Stimulated activated CD4-positive, alpha-beta T cell treated with anti-CD3 and anti-CD28 coated beads, TNF-alpha, amount 100 ng/mL, for 4 hours (primary cell): Measurements from ENCODE around the gene MAZ.
A peak's percentile ranks its signal among the peaks of the same experiment; 100 is the strongest.
"Not testable (repeated sequence)": the region's sequence is repeated elsewhere in the genome, so short reads cannot be mapped to it uniquely, and the experiment has no call there.

Source experiments
- DNase-seq, 3 experiments: peaks; one replicate each; pipeline ENCODE4 v3.0.0-alpha.2; 2020; ENCODE audit warnings: low read depth in 3 of 3

Gene MAZ

DNA sequence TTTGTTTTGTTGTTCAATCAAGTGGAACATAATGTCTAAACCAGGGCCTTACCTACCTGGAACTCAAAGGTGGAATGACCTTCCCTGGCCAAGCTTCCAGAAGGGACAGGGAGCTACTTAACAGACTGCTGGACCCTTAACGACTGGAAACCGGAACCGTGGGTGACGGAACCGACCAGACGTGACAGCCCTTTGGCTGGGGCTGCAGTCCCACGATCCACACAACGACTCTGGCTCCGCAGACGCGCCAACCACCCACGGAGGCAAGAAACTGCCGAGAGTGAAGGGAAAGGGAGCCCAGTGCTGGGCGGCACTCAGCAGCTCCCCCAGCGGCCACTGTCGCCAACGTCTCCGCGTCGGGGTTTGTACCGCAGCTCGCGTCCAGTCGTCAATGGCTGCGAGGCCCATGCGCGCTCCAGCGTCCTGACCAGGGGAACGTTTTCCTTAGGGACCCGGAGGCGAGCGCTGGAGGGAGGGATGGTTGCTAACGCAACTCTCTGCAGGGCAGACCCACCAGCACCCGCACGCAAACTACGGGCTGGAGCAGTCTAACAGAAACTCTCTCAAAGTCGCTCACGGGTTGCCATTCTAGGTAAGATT, 21.3 kb upstream of the MAZ start:
- DNase-seq, result peak; percentile 58 to 66 (median 60)

DNA sequence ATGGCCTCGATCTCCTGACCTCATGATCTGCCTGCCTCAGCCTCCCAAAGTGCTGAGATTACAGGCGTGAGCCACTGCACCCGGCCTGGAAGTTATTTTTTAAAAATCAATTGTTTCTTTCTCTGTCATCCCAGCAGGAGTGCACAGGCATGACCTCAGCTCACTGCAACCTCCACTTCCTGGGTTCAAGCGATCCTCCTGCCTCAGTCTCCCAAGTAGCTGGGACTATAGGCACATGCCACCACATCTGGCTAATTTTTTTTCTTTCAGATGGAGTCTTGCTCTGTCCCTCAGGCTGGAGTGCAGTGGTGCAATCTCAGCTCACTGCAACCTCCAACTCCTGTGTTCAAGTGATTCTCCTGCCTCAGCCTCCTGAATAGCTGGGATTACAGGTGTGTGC, 19.2 kb upstream of the MAZ start:
- DNase-seq, result not testable (repeated sequence)

GRCh38 chr16:29789775-29790182, 16.6 kb upstream of the MAZ start:
- DNase-seq, result no peak

DNA sequence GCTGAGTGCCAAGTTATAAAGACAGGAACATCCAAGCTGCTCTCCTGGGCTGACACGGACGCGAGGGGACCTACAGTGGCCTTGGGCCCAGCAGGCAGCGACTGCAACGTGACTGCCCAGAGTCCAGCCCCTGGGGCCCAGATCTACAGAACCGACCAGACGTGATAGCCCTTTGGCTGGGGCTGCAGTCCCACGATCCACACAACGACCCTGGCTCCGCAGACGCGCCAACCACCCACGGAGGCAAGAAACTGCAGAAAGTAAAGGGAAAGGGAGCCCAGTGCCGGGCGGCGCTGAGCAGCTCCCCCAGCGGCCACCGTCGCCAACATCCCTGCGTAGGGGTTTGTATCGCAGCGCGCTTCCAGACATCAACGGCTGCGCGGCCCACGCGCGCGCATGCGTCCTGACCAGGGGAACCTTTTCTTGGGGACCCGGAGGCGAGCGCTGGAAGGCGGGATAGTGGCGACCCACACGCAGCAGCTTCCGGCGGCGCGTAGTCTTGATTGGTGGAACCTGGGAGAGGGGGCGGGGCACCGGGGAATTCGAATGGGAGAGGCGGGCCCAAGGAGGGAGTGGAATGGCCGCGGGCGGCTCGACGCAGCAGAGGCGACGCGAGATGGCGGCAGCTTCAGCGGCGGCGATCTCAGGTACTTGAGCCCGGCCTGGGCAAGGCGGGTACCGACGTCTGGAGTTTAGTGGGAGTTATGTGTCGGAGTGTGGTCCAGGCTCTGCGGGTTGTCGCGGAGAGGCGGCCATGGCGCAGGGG, 16.0 kb upstream of the MAZ start, which contains the start of gene KIF22:
Gene KIF22, plus strand, starts transcription at position 569 of the 766 bp plus-strand sequence. Its CDS starts 9 bp downstream, at position 578.
- peak; percentile 99 to 100 (median 99) for DNase-seq

DNA sequence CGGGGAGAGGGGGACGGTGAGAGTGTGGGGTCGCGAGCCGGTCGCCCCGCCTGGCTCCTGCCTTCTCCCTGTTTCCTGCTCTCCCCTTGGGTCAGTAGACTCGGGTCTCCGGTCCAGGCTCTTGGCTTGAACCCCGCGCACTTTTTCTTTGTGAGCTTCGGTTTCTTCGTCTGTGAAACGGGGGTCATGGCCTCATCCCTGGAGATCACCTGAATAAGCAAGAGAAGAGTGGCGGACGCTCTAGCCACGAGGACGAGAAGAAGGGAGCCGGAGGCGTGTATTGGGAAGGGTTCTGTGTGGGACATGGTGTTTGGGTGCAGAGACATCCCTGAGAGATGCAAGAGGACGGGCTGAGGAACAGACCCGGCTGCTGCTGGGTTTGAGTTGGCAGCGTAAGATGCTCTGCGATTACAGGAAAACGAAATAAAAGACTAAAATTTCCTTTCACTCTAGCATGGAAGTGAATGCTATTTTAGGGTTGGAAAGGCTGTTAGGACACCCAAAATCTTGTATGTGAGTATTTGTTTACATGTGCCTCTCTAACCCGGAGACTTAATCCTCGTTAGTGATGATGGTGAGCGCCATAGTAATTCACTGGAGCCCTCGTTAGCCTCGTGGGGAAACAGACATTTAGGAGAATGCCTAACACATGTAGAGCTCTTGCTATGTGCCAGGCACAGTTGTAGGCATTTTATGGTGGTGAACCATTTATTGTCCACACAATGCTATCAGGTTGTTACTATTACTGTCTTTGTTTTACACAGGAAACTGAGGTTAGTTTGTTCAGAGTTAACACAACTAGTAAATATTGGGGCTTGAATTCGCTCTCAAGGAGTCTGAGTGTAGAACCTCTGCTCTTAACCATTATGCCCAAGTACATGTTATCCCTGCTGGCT, 15.1 kb upstream of the MAZ start:
- no peak for DNase-seq

GRCh38 chr16:29791845-29792807, 14.2 kb upstream of the MAZ start:
- DNase-seq, result no peak

- DNase-seq, result not testable (repeated sequence)
These were observed 13.2 kb upstream of the MAZ start for GRCh38 chr16:29793153-29793552.

- DNase-seq, result no peak
These were observed 12.1 kb upstream of the MAZ start for GRCh38 chr16:29794231-29794710.

DNA sequence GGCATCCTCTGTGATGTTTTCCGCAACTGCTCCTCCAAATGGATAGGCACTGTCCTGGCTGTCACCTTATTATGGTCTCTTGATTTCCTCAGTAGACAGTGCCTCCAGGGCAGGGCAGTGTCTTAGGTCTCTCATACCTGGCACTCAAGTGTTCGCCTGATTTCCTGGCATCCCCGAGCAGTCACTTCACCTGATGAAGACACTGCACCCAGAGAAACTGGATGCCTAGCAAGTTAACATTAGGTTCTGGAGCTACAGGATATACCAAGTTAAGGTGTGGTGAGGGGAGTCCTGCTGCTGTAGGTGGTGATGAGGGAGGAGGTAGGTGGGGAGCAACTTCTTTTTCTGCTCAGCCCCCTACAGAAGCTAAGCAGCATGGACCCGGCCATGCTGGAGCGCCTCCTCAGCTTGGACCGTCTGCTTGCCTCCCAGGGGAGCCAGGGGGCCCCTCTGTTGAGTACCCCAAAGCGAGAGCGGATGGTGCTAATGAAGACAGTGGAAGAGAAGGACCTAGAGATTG, 3.9 kb upstream of the MAZ start:
- DNase-seq, result no peak

- no peak for DNase-seq
These were observed 2.3 kb upstream of the MAZ start for GRCh38 chr16:29804020-29804419.

DNA sequence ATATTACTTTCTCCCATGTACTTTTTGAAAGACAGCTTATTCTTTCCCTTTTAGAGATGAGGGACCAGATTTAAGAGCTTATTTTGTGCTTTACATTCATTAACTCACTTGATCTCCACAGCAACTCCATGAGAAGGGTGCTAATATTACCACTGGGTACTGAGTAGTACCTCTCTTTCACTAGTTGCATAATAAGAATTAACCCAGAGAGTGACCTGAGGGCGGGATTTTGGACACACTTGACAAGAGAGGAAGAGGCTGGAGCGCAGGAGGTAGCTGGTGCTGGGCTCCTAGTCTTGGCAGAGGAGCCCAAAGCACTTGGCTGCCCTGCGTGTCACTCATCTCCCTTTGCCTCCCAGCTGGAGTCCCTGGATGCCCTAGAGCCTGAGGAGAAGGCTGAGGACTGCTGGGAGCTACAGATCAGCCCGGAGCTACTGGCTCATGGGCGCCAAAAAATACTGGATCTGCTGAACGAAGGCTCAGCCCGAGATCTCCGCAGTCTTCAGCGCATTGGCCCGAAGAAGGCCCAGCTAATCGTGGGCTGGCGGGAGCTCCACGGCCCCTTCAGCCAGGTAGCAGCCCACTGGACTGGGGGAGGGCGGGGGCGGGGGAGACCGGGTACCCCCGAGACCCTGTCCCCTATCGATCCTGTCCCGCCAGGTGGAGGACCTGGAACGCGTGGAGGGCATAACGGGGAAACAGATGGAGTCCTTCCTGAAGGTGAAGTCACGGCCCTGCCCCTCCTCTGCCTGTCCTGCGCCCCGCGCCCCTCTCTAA, 1.7 kb upstream of the MAZ start:
- no peak for DNase-seq

- peak; percentile 94 to 96 (median 96) for DNase-seq
These were observed 864 bp upstream of the MAZ start for GRCh38 chr16:29805232-29806098.

GRCh38 chr16:29806641-29807425, 504 bp downstream of the MAZ start:
- no peak for DNase-seq

DNA sequence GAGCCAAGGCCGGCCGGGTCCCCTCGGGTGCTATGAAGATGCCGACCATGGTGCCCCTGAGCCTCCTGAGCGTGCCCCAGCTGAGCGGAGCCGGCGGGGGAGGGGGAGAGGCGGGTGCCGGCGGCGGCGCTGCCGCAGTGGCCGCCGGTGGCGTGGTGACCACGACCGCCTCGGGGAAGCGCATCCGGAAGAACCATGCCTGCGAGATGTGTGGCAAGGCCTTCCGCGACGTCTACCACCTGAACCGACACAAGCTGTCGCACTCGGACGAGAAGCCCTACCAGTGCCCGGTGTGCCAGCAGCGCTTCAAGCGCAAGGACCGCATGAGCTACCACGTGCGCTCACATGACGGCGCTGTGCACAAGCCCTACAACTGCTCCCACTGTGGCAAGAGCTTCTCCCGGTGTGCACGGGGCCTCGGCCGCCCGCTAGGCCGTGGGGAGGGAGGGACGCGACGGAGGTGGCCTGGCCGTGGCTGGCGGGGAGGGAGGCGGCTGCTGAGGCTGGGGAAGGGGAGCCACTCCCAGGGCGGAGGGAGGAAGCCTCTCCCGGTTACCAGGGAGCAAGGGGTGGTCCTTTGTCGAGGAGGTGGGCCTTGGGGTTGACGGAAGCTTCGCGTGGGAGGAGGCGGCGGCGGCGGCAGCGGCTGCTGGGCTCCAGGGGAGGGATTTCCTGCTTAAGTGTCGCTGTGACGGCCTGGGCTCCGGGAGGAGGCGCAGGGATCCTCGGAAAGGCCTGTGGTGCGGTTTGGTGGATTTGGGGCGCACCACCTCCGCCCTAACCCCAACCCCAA, 1.3 kb downstream of the MAZ start:
- DNase-seq, result peak; percentile 78 to 82 (median 81)

DNA sequence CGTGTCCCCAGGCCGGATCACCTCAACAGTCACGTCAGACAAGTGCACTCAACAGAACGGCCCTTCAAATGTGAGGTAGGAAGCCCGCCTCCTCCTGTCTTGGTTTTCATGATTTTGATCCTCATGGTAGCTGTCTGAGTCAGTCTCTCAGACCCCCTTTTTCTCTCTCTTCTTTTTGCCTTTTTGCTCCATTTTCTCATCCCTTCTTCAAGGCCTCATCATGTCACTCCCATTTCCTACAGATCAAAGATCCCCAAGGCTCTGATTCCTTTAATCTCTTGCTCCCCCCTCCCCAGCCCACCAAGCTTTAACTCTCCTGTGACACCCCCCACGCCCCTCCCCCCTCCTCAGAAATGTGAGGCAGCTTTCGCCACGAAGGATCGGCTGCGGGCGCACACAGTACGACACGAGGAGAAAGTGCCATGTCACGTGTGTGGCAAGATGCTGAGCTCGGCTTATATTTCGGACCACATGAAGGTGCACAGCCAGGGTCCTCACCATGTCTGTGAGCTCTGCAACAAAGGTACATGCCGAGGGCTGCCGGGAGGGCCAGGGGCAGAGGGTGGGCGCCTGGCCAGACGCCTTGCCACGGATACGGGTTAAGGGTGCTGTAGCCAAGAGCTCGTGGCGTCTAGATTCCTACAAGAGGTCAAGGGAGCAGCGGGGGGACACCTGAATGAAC, 2.0 kb downstream of the MAZ start:
- no peak for DNase-seq

DNA sequence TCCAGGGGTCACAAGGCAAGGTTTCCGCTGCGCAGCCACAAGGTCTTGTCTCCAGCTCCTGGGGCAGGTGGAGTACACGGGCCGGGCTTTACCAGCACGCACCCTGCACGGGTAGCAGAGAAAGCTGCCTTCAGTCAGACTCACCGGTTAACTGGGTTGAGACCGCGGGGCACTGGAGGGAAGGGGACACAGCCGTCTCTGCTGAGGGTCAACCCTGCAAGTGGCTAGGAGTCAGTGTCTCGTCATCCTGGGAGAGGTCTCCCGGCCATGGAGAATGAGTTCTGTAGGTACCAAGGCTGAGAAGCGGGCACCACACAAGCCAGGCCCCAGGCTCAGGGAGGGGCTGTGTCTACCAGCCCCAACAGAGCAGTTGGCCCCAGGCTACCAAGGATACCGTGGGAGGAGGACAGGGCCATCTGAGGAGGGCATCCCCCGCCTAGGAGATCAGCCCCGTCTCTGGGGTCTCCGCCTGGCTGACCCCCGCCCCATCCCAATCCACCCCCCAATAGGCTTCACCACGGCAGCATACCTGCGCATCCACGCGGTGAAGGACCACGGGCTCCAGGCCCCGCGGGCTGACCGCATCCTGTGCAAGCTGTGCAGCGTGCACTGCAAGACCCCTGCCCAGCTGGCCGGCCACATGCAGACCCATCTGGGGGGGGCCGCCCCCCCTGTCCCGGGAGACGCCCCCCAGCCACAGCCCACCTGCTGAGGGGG, 2.9 kb downstream of the MAZ start:
- no peak for DNase-seq
